Gastroesophageal sphincter (tissue), 3 donors: ENCODE measurements around the gene FBLN1.
"Not testable (repeated sequence)": the region's sequence is repeated elsewhere in the genome, so short reads cannot be mapped to it uniquely, and the experiment has no call there.

Source experiments
- CTCF ChIP-seq, 4 experiments: fragments of 200-600 bp in 2 of 4; fragments of 450-650 bp in 2 of 4; sonication (generic) in 1 of 4; IDR thresholded peaks; one replicate each; pipeline ENCODE4 v1.5.1; 2017 to 2019; ENCODE audit warnings: antibody characterized with exemption in 4 of 4, mild to moderate bottlenecking in 2 of 4, moderate library complexity in 2 of 4
- POLR2AphosphoS5 ChIP-seq: sonication (generic); formaldehyde crosslinking; IDR thresholded peaks from one replicate; pipeline ENCODE4 v1.6.1; 2017; ENCODE audit warnings: antibody characterized with exemption

DNA sequence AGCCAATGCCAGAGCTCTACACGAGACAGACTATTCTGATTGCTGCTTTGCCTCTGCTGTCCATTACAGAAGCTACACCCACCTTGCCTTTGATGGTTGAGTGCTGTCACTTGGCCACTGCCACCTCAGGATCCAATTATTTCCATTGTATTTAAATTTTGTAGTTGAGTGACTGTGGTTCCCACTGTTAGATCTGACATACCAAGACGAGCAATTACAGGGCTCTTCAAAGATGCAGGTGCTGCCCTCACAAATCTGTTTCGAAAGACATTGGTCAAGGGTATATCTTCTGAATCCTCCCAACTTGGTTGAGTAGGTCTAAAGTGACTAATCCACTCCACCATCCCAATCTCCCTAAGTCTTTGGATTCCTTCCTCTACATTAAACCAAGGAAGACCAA lies 57.4 kb downstream of the FBLN1 start:
- TF ChIP-seq POLR2AphosphoS5; CTCF (IDR thresholded peaks at IDR 0.05): not testable (repeated sequence)
